Vagina (tissue), 2 donors: ENCODE measurements around the gene MBTPS1.

Experiments used
- CTCF ChIP-seq, 3 experiments: fragments of 450-650 bp in 2 of 3; fragments of 200-600 bp in 1 of 3; sonication (generic) in 1 of 3; IDR thresholded peaks; one replicate each; pipeline ENCODE4 v1.5.1; 2017 to 2019; ENCODE audit warnings: antibody characterized with exemption in 3 of 3, mild to moderate bottlenecking in 2 of 3, moderate library complexity in 2 of 3
- POLR2A ChIP-seq, 2 donors: fragments of 450-650 bp; IDR thresholded peaks; one replicate each; pipeline ENCODE4 v1.6.1; 2017; ENCODE audit warnings: antibody characterized with exemption in 2 of 2, mild to moderate bottlenecking in 2 of 2, moderate library complexity in 2 of 2
- POLR2AphosphoS5 ChIP-seq, 2 donors: sonication (generic); formaldehyde crosslinking; IDR thresholded peaks; one replicate each; pipeline ENCODE4 v1.9.0; 2017; ENCODE audit warnings: antibody characterized with exemption in 2 of 2, mild to moderate bottlenecking in 2 of 2, low read depth in 1 of 2; ENCODE audit not compliant: insufficient read depth in 1 of 2

GRCh38 chr16:84044118-84044488, 72.6 kb downstream of the MBTPS1 start:
- TF ChIP-seq POLR2AphosphoS5 (IDR thresholded peaks at IDR 0.05; ENCODE audit: insufficient read depth in 1 of 2, low read depth in 1 of 2) (no peak), CTCF (IDR thresholded peaks at IDR 0.05) (no peak), POLR2A (IDR thresholded peaks at IDR 0.05) (no peak)
